Progenitor cell of endocrine pancreas (in vitro differentiated cells): ENCODE results near the gene PLEKHA6. TPM values are rescaled to one million over a fixed set of nuclear protein-coding genes. Genes with fewer than 3 reads are reported as not detected.

ENCODE experiments used
- DNase-seq: peaks from one replicate; pipeline ENCODE4 v3.0.0; 2021; ENCODE audit warnings: low spot score; ENCODE audit not compliant: unreplicated experiment
- H3K27ac Mint-ChIP-seq: 2 replicates; pipeline ENCODE4 v1.8.0; 2021; ENCODE audit warnings: mild to moderate bottlenecking, moderate library complexity, mixed read lengths
- H3K27me3 Mint-ChIP-seq: 2 replicates; pipeline ENCODE4 v1.8.0; 2021; ENCODE audit warnings: mixed read lengths
- H3K36me3 Mint-ChIP-seq: 2 replicates; pipeline ENCODE4 v1.8.0; 2022; ENCODE audit warnings: mixed read lengths; ENCODE audit not compliant: insufficient read depth
- H3K4me1 Mint-ChIP-seq: 2 replicates; pipeline ENCODE4 v1.8.0; 2021; ENCODE audit warnings: low read depth, mixed read lengths
- H3K4me3 Mint-ChIP-seq: 2 replicates; pipeline ENCODE4 v1.8.0; 2021; ENCODE audit warnings: low read depth, mild to moderate bottlenecking, moderate library complexity, mixed read lengths
- H3K9me3 Mint-ChIP-seq: 2 replicates; pipeline ENCODE4 v1.8.0; 2021; ENCODE audit warnings: low read depth, mixed read lengths
- CTCF ChIP-seq: fragments of 200-600 bp; sonication (generic); IDR thresholded peaks from one replicate; pipeline ENCODE4 v1.5.0; 2021; ENCODE audit warnings: antibody characterized with exemption, mild to moderate bottlenecking; ENCODE audit not compliant: unreplicated experiment
- total RNA-seq: library from RNA; stranded (reverse); gene quantifications from 2 replicates; pipeline ENCODE4 v1.2.1, GENCODE V29; 2021

Gene PLEKHA6
- total RNA-seq, 1 donor from 2014 or later: 66.9 TPM

- H3K9me3 Mint-ChIP-seq: no peaks in the 10 kb centered on the region
- no peaks in the 10 kb centered on the region for H3K36me3 Mint-ChIP-seq
- no peak for TF ChIP-seq CTCF
- H3K27me3 Mint-ChIP-seq: peaks cover 11% of the 10 kb centered on the region
- DNase-seq: no peak
- no peak overlapping the region for H3K4me3 Mint-ChIP-seq
- H3K4me1 Mint-ChIP-seq: peaks cover 21% of the 10 kb centered on the region
- no peak overlapping the region for H3K27ac Mint-ChIP-seq
Observed at GRCh38 chr1:204343247-204343646, 16.5 kb downstream of the PLEKHA6 start.

- Mint-ChIP-seq H3K27me3 (peaks cover 13% of the 10 kb centered on the region), H3K36me3 (no peaks in the 10 kb centered on the region), H3K4me1 (peaks cover 16% of the 10 kb centered on the region), H3K27ac (peak overlapping the region; percentile 65), H3K9me3 (no peaks in the 10 kb centered on the region), H3K4me3 (no peak overlapping the region)
- no peak for DNase-seq
- TF ChIP-seq CTCF: no peak
Observed at GRCh38 chr1:204342310-204342709, 17.4 kb downstream of the PLEKHA6 start.

GRCh38 chr1:204341380-204341779 is 18.3 kb downstream of the PLEKHA6 start:
- Mint-ChIP-seq H3K4me3 (no peak overlapping the region), H3K36me3 (no peaks in the 10 kb centered on the region), H3K27ac (no peak overlapping the region), H3K27me3 (peaks cover 13% of the 10 kb centered on the region), H3K9me3 (no peaks in the 10 kb centered on the region), H3K4me1 (peaks cover 16% of the 10 kb centered on the region)
- TF ChIP-seq CTCF: no peak
- no peak for DNase-seq

GRCh38 chr1:204340081-204340889 is 19.4 kb downstream of the PLEKHA6 start:
- DNase-seq: no peak
- no peaks in the 10 kb centered on the region for H3K9me3 Mint-ChIP-seq
- no peak overlapping the region for H3K27ac Mint-ChIP-seq
- H3K4me3 Mint-ChIP-seq: no peak overlapping the region
- TF ChIP-seq CTCF: no peak
- H3K4me1 Mint-ChIP-seq: peaks cover 14% of the 10 kb centered on the region
- peaks cover 8% of the 10 kb centered on the region for H3K27me3 Mint-ChIP-seq
- no peaks in the 10 kb centered on the region for H3K36me3 Mint-ChIP-seq

GRCh38 chr1:204339541-204339940 is 20.2 kb downstream of the PLEKHA6 start:
- no peaks in the 10 kb centered on the region for H3K9me3 Mint-ChIP-seq
- H3K27me3 Mint-ChIP-seq: peaks cover 8% of the 10 kb centered on the region
- no peak overlapping the region for H3K4me3 Mint-ChIP-seq
- no peak for TF ChIP-seq CTCF
- no peak for DNase-seq
- H3K27ac Mint-ChIP-seq: no peak overlapping the region
- peaks cover 14% of the 10 kb centered on the region for H3K4me1 Mint-ChIP-seq
- no peaks in the 10 kb centered on the region for H3K36me3 Mint-ChIP-seq
